ENCODE results near the gene SAE1. TPM values are rescaled to one million over a fixed set of nuclear protein-coding genes. Genes with fewer than 3 reads are reported as not detected.

SAE1 gene
- total and polyA plus RNA-seq, 2 experiments from 2014 or later: 97.2 to 112 TPM

DNA sequence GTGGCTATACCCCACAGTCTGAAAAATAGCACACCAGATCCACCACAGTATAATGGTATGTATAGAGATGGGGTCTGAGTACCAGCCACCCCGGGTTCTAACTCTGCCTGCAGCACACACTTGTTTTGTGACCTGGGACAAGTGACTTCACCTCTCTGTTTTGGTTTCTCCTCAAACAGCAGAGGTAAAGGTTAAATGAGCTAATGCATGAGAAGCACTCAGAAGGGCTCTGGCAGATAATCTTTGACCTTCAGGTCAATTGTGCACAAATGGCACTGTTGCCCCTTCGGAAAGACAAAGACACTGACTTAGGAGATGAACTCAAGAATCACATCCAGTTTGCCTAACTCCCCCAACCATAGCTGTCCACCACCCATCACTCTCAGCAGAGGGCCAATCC is 24.8 kb upstream of the SAE1 start:
- Histone ChIP-seq H3K4me3 (no peak overlapping the region), H3K27ac (peak overlapping the region; percentile 98), H3K9me3 (ENCODE audit: low read depth) (no peaks in the 10 kb centered on the region), H3K4me1 (ENCODE audit: insufficient read depth) (peaks cover 45% of the 10 kb centered on the region), H2AFZ (no peak overlapping the region), H3K27me3 (no peaks in the 10 kb centered on the region), H4K20me1 (ENCODE audit: insufficient read depth, poor library complexity, severe bottlenecking) (peaks cover 2% of the 10 kb centered on the region), H3K36me3 (replicated peaks; ENCODE audit: insufficient read depth, low read depth) (no peaks in the 10 kb centered on the region), H3K4me2 (no peak overlapping the region), H3K9me2 (replicated peaks; ENCODE audit: insufficient read depth) (no peaks in the 10 kb centered on the region), H3K79me2 (peaks cover 91% of the 10 kb centered on the region)
- DNase-seq (ENCODE audit: low spot score): no peak
- TF ChIP-seq CTCF (IDR thresholded peaks at IDR 0.05; ENCODE audit: poor library complexity) (no peak), EZH2phosphoT487 (IDR thresholded peaks at IDR 0.05; ENCODE audit: low read depth, severe bottlenecking, unreplicated experiment) (no peak), EZH2 (IDR thresholded peaks at IDR 0.05; ENCODE audit: borderline replicate concordance) (no peak)
- 77% methylated on average over 2 of the region's 2 CpGs for WGBS (ENCODE audit: low lambda C conversion rate, missing lambda C conversion rate)

DNA sequence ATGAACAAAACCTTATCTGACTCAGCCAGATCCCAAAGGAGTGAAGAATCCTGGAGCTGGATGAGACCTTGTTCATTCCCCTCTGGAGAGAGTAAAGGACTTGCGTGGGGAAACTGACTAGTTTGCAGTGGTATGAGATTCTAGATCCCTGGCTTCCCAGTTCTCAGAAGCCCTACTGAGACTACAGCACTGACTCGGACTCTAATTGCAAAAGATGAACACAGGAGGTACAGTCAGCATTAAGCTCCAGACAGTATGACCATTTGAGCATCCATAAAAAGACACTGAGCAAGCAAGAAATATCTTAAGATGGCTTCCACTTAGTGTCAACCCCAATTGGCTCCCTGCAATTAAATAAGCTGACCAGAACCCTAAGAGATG is 23.8 kb upstream of the SAE1 start:
- Histone ChIP-seq H4K20me1 (ENCODE audit: insufficient read depth, poor library complexity, severe bottlenecking) (no peaks in the 10 kb centered on the region), H2AFZ (no peak overlapping the region), H3K36me3 (replicated peaks; ENCODE audit: insufficient read depth, low read depth) (no peaks in the 10 kb centered on the region), H3K27ac (peak overlapping the region; percentile 98), H3K4me2 (peak overlapping the region; percentile 85), H3K27me3 (no peaks in the 10 kb centered on the region), H3K4me3 (no peak overlapping the region), H3K9me3 (ENCODE audit: low read depth) (no peaks in the 10 kb centered on the region), H3K4me1 (ENCODE audit: insufficient read depth) (peaks cover 44% of the 10 kb centered on the region), H3K9me2 (replicated peaks; ENCODE audit: insufficient read depth) (no peaks in the 10 kb centered on the region), H3K79me2 (peaks cover 91% of the 10 kb centered on the region)
- TF ChIP-seq EZH2 (IDR thresholded peaks at IDR 0.05; ENCODE audit: borderline replicate concordance) (no peak), CTCF (IDR thresholded peaks at IDR 0.05; ENCODE audit: poor library complexity) (no peak)
- no peak for DNase-seq (ENCODE audit: low spot score)
- 74% methylated on average over 2 of the region's 2 CpGs for WGBS (ENCODE audit: low lambda C conversion rate, missing lambda C conversion rate)

DNA sequence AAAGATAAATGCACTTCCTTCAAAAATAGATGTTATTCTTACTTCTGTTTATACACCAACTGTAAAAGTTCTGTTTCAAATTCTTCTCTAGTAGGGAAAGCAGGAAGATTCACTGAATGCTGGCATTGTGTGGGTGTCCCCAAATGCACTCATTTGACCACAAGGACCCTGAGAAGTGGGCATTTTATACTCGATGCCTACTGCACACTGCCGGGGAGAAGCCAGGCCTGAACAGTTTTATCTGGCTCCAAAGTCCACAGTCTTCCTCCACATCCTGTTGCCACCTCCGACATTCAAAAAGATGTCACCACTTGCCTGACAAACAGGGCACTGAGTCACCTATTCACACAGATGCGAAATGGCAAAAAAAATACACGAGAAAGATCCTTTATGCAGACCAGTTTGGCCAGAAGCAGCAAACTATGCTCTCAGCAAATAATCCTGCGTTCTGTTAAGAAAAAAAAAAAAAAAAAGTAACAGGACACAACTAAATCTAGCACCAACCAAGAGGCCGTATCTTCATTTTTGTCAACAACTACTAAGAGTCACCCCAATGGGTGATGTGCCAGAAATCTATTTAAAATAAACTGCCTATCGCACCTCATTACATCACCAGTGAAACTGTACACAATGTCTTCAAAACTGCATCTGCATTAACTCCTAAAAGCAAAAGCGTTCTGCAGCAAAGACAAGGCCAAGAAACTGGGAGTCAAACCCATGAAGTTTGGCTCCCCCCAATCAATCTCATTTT is 23.3 kb upstream of the SAE1 start:
- Histone ChIP-seq H4K20me1 (ENCODE audit: insufficient read depth, poor library complexity, severe bottlenecking) (no peaks in the 10 kb centered on the region), H3K27ac (peak overlapping the region; percentile 98), H3K36me3 (replicated peaks; ENCODE audit: insufficient read depth, low read depth) (no peaks in the 10 kb centered on the region), H3K79me2 (peaks cover 88% of the 10 kb centered on the region), H3K4me3 (no peak overlapping the region), H3K27me3 (no peaks in the 10 kb centered on the region), H2AFZ (no peak overlapping the region), H3K9me3 (ENCODE audit: low read depth) (no peaks in the 10 kb centered on the region), H3K4me2 (peak overlapping the region; percentile 85), H3K4me1 (ENCODE audit: insufficient read depth) (peaks cover 41% of the 10 kb centered on the region), H3K9me2 (replicated peaks; ENCODE audit: insufficient read depth) (no peaks in the 10 kb centered on the region)
- TF ChIP-seq EZH2phosphoT487 (IDR thresholded peaks at IDR 0.05; ENCODE audit: low read depth, severe bottlenecking, unreplicated experiment) (no peak), EZH2 (IDR thresholded peaks at IDR 0.05; ENCODE audit: borderline replicate concordance) (no peak), CTCF (IDR thresholded peaks at IDR 0.05; ENCODE audit: poor library complexity) (no peak)
- 54% methylated on average over 9 of the region's 9 CpGs for WGBS (ENCODE audit: low lambda C conversion rate, missing lambda C conversion rate)
- DNase-seq (ENCODE audit: low spot score): peak; percentile 72

Data from hepatocyte (in vitro differentiated cells).